Activated T-helper 2 cell treated with anti-CD3 and anti-CD28 coated beads, Interferon-gamma antibody, Interleukin-2, Interleukin-4, amounts not matched to agents 10 μg/mL and 5 μg/mL and 100 μg/mL, durations not matched to agents 14 hours and 24 hours and 36 hours (primary cell): Measurements from ENCODE around the gene RNF166. TPM values are rescaled to one million over a fixed set of nuclear protein-coding genes. Genes with fewer than 3 reads are reported as not detected.
A peak's percentile ranks its signal among the peaks of the same experiment; 100 is the strongest.

Experiments
- DNase-seq: peaks from one replicate; pipeline ENCODE4 v3.0.0; 2021; ENCODE audit warnings: low spot score
- H3K27ac Mint-ChIP-seq: one replicate; pipeline ENCODE4 v1.8.0; 2021; ENCODE audit warnings: mixed read lengths
- H3K27me3 Mint-ChIP-seq: one replicate; pipeline ENCODE4 v1.8.0; 2021; ENCODE audit warnings: low read depth, mixed read lengths
- H3K36me3 Mint-ChIP-seq: one replicate; pipeline ENCODE4 v1.8.0; 2021; ENCODE audit warnings: low read depth, mixed read lengths
- H3K4me1 Mint-ChIP-seq: one replicate; pipeline ENCODE4 v1.8.0; 2021; ENCODE audit warnings: low read depth, mixed read lengths
- H3K4me3 Mint-ChIP-seq: one replicate; pipeline ENCODE4 v1.8.0; 2021; ENCODE audit warnings: low read depth, mild to moderate bottlenecking, moderate library complexity, mixed read lengths
- H3K9me3 Mint-ChIP-seq: one replicate; pipeline ENCODE4 v1.8.0; 2021; ENCODE audit warnings: mixed read lengths
- intact Hi-C: fragments of 100-400 bp; cut with micrococcal nuclease; formaldehyde crosslinking; loops from one replicate; pipeline ENCODE4 v1.15.1; 2023
- total RNA-seq: library from RNA; stranded (reverse); gene quantifications from 2 replicates; pipeline ENCODE4 v1.2.3, GENCODE V29; 2022

RNF166 gene
- total RNA-seq, 1 donor from 2014 or later = 39.9 TPM

DNA sequence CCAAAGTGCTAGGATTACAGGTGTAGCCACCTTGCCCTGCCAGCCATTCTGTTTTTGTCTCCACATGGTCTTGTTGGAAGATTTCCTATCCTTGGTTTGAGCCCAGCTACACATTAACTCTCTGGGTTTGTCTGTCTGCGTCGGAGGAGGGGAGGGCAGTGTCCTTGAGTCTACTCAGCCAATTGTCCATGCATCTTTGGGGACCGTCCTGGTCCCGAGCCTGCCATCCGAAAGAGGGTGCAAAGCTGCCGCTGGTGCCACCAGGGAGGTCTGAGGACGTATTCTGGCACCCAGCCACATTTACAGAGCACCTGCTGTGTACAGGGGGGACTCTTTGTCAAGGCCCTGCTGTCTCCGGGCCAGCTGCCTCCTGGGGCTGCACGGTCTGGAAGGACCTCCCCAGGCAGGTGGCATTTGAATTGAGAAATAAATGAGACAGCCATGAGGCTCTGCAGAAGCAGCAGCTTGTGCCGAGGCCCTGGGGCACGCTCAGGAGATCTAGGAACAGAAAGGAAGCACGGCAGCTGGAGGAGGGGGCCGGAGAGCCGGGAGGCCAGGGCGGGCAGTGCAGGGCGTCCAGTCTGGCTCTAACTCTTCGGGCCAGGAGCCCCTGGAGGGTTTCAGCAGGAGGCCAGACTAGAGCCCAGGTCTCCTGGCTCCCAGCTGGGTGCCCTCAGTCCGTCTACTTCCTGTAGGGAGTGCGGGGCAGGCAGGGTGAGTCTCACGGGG lies 56.8 kb downstream of the RNF166 start:
- peaks cover 12% of the 10 kb centered on the region for H3K4me1 Mint-ChIP-seq
- peak overlapping the region; percentile 87 for H3K4me3 Mint-ChIP-seq
- H3K27me3 Mint-ChIP-seq = no peaks in the 10 kb centered on the region
- no peak for DNase-seq
- peak overlapping the region; percentile 63 for H3K27ac Mint-ChIP-seq
- H3K36me3 Mint-ChIP-seq = peaks cover 23% of the 10 kb centered on the region
- intact Hi-C loops = no loop called here
- H3K9me3 Mint-ChIP-seq = no peaks in the 10 kb centered on the region

DNA sequence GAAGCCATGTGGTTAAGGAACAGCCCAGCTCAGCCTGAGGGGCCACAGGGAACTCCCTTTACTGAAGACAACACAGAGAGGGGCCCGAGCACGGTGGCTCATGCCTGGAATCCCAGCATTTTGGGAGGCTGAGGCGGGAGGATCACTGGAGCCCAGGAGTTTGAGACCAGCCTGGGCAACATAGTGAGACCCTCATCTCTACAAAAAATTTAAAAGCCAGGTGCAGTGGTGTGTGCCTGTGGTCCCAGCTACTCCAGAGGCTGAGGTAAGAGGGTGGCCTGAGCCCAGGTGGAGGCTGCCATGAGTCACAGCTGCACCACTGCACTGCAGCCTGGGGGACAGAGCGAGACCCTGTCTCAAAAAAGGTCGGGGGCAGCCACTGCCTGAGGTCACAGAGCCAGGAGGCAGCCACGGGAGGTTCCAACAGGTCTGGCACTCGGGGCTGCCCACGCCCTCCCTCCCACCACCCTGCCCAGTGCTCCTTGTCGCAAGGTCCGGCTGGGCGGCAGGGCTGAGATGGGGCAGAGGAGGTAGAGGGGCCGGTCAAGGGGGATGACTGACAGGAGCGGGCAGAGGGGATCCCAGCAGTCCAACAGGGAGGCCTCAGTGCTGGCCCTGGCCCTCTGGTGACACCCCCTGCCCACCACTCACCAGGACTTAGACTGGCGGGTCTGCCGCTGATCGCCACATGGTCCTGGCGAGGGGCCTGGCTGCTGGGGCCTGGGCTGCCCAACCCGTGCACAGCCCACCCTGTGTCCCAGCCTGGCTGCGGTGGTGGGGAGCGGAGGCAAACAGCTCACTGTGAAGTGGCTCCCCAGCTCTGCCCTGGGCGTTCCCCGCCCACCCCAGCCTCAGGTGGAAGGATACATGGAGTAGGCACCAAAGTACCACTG lies 58.8 kb downstream of the RNF166 start:
- Mint-ChIP-seq H3K27me3 (no peaks in the 10 kb centered on the region), H3K9me3 (no peaks in the 10 kb centered on the region), H3K27ac (no peak overlapping the region), H3K36me3 (peaks cover 27% of the 10 kb centered on the region), H3K4me3 (peak overlapping the region; percentile 17), H3K4me1 (peaks cover 12% of the 10 kb centered on the region)
- intact Hi-C loops = no loop called here
- DNase-seq = no peak

Other genes starting within 250 kb of the RNF166 start
- 93.9 and 101 TPM in 2 replicates for gene ZC3H18, start 136.0 kb downstream of the RNF166 start, total RNA-seq
- not detected in 2 replicates for gene IL17C, start 67.8 kb downstream of the RNF166 start, total RNA-seq
- 233 and 242 TPM in 2 replicates for gene CYBA, start 55.4 kb downstream of the RNF166 start, total RNA-seq
- gene MVD, start 43.3 kb downstream of the RNF166 start, total RNA-seq = 132 and 137 TPM in 2 replicates
- 2.0 and 2.3 TPM in 2 replicates for gene SNAI3, start 19.9 kb downstream of the RNF166 start, total RNA-seq
- gene CTU2, start 95 bp upstream of the RNF166 start, total RNA-seq = 43.8 and 43.9 TPM in 2 replicates
- gene PIEZO1, start 78.8 kb upstream of the RNF166 start, total RNA-seq = 240 and 255 TPM in 2 replicates
- gene CDT1, start 97.4 kb upstream of the RNF166 start, total RNA-seq = 79.9 and 90.9 TPM in 2 replicates
- 294 and 300 TPM in 2 replicates for gene APRT, start 105.5 kb upstream of the RNF166 start, total RNA-seq
- 26.1 and 27.8 TPM in 2 replicates for gene GALNS, start 150.5 kb upstream of the RNF166 start, total RNA-seq
- 56.5 and 57.5 TPM in 2 replicates for gene TRAPPC2L, start 150.7 kb upstream of the RNF166 start, total RNA-seq
- not detected in 2 replicates for gene PABPN1L, start 160.3 kb upstream of the RNF166 start, total RNA-seq